Natural killer cell (primary cell): ENCODE data around the gene NRP2. TPM values are rescaled to one million over a fixed set of nuclear protein-coding genes. Genes with fewer than 3 reads are reported as not detected.

ENCODE experiments used
- ATAC-seq, 3 donors: fragments of 150-1000 bp in 2 of 3; fragments of 200-7000 bp in 1 of 3; cut with Tn5 transposase; 1 replicate in 1 of 3; 2 replicates in 2 of 3; pipeline ENCODE4 v1.10.0; 2021; ENCODE audit warnings: mild to moderate bottlenecking in 2 of 3, moderate library complexity in 2 of 3
- DNase-seq, 2 donors: peaks; one replicate each; pipeline versions ENCODE4 v3.0.0 to v3.0.0-alpha.2; 2013 to 2021; ENCODE audit warnings: mixed read lengths in 1 of 2
- H3K27ac ChIP-seq: one replicate; pipeline ENCODE4 v1.5.1; 2013; ENCODE audit warnings: mild to moderate bottlenecking, low read length
- H3K27me3 ChIP-seq: one replicate; pipeline ENCODE4 v1.6.1; 2013; ENCODE audit warnings: low read length; ENCODE audit not compliant: control insufficient read depth, insufficient read depth
- H3K36me3 ChIP-seq: one replicate; pipeline ENCODE4 v1.6.1; 2013; ENCODE audit warnings: low read length; ENCODE audit not compliant: control insufficient read depth, insufficient read depth
- H3K4me1 ChIP-seq: one replicate; pipeline ENCODE4 v1.6.1; 2013; ENCODE audit warnings: low read length; ENCODE audit not compliant: control insufficient read depth, insufficient read depth
- H3K4me3 ChIP-seq: one replicate; pipeline ENCODE4 v1.5.1; 2013; ENCODE audit warnings: low read length
- H3K9me3 ChIP-seq: one replicate; pipeline ENCODE4 v1.6.1; 2013; ENCODE audit warnings: low read length; ENCODE audit not compliant: control insufficient read depth, insufficient read depth
- H3K27ac Mint-ChIP-seq, 2 donors: one replicate each; pipeline ENCODE4 v1.8.0; 2022; ENCODE audit warnings: mild to moderate bottlenecking in 2 of 2, mixed read lengths in 2 of 2, moderate library complexity in 1 of 2
- H3K27me3 Mint-ChIP-seq, 2 donors: one replicate each; pipeline ENCODE4 v1.8.0; 2022; ENCODE audit warnings: low read depth in 2 of 2, mixed read lengths in 2 of 2
- H3K36me3 Mint-ChIP-seq: one replicate; pipeline ENCODE4 v1.8.0; 2022; ENCODE audit warnings: mixed read lengths
- H3K4me1 Mint-ChIP-seq, 2 donors: one replicate each; pipeline ENCODE4 v1.8.0; 2022; ENCODE audit warnings: mixed read lengths in 2 of 2
- H3K4me3 Mint-ChIP-seq: one replicate; pipeline ENCODE4 v1.8.0; 2022; ENCODE audit warnings: mild to moderate bottlenecking, moderate library complexity, mixed read lengths
- H3K9me3 Mint-ChIP-seq, 2 donors: one replicate each; pipeline ENCODE4 v1.8.0; 2022; ENCODE audit warnings: mixed read lengths in 2 of 2
- WGBS: methylation state at CpG from one replicate; pipeline ENCODE4 v1.1.7; 2013; ENCODE audit warnings: missing lambda C conversion rate; ENCODE audit not compliant: insufficient coverage; 5-methylcytosine and 5-hydroxymethylcytosine counted together
- intact Hi-C: fragments of 100-400 bp; cut with micrococcal nuclease; formaldehyde crosslinking; loops from one replicate; pipeline ENCODE4 v1.14.2; 2022
- total RNA-seq, 4 donors: library from RNA; stranded (reverse); fragments of 120-200 nt in 1 of 4; gene quantifications; one replicate each; pipeline versions ENCODE4 v1.2.3 to v1.2.4, GENCODE V29; 2013 to 2022
- TF ChIP-seq, protein P1 (sequence below): fragments of 200-600 bp; IDR thresholded peaks from one replicate; pipeline ENCODE4 v1.8.0; 2022; ENCODE audit warnings: antibody characterized with exemption

Gene NRP2
- total RNA-seq, 3 donors from 2014 or later (not counting 1 experiment from before 2014, with no cell fraction given), result 0.40 TPM; not detected in 2

DNA sequence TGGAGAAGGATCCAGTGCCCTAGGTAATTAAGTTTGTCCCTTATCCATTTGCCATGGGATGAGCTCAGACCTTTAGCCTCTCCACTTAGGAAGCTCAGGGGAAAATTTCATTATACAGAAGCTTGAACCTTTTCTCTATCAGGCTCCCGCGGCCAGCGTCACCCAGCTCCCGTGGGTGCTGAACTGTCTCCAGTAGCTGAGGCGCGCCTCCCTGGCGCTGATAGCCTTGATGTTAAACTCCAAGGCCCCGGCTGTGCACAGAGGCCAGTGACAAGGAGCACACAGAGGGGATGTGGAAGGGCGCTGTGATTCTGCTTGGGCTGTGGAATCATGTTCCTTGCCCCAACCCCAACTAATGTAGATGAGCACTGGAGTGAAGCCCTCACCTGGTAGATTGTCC lies 50.8 kb downstream of the NRP2 start:
- Mint-ChIP-seq H3K27me3 (peaks cover 3 to 7% of the 10 kb centered on the region in 2 donors), H3K27ac (no peak overlapping the region), H3K4me3 (no peak overlapping the region), H3K4me1 (no peaks in the 10 kb centered on the region), H3K36me3 (no peaks in the 10 kb centered on the region), H3K9me3 (no peaks in the 10 kb centered on the region)
- Histone ChIP-seq H3K4me1 (no peaks in the 10 kb centered on the region), H3K4me3 (no peak overlapping the region), H3K27ac (no peak overlapping the region), H3K36me3 (no peaks in the 10 kb centered on the region), H3K27me3 (no peaks in the 10 kb centered on the region), H3K9me3 (no peaks in the 10 kb centered on the region)
- no peak for DNase-seq
- 95% methylated on average over 9 of the region's 9 CpGs for WGBS
- intact Hi-C loops, result no loop called here
- ATAC-seq, result no peak
- TF ChIP-seq, protein P1, sequence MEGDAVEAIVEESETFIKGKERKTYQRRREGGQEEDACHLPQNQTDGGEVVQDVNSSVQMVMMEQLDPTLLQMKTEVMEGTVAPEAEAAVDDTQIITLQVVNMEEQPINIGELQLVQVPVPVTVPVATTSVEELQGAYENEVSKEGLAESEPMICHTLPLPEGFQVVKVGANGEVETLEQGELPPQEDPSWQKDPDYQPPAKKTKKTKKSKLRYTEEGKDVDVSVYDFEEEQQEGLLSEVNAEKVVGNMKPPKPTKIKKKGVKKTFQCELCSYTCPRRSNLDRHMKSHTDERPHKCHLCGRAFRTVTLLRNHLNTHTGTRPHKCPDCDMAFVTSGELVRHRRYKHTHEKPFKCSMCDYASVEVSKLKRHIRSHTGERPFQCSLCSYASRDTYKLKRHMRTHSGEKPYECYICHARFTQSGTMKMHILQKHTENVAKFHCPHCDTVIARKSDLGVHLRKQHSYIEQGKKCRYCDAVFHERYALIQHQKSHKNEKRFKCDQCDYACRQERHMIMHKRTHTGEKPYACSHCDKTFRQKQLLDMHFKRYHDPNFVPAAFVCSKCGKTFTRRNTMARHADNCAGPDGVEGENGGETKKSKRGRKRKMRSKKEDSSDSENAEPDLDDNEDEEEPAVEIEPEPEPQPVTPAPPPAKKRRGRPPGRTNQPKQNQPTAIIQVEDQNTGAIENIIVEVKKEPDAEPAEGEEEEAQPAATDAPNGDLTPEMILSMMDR, result no peak

DNA sequence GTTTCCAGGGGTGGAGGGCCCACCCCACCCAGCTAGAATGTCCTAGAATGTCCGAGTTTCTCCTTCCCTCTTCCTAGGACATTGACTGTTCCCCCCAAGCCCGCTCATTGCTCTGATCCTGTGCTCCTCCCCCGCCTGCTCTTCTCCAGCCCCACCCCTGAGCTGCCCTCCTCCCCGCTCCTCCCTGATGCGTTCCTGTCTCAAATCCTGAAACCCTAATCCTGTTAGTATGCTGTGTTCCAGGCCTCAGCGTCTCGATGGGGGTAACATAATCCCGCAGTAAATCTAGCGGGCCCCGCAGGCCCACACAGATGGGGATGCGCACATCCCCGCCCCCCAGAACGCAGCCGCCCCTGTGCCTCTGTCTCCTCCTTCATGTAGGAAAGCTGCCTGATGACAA lies 51.3 kb downstream of the NRP2 start:
- Histone ChIP-seq H3K4me3 (no peak overlapping the region), H3K9me3 (no peaks in the 10 kb centered on the region), H3K27ac (no peak overlapping the region), H3K27me3 (no peaks in the 10 kb centered on the region), H3K36me3 (no peaks in the 10 kb centered on the region), H3K4me1 (no peaks in the 10 kb centered on the region)
- Mint-ChIP-seq H3K36me3 (no peaks in the 10 kb centered on the region), H3K4me3 (no peak overlapping the region), H3K27ac (no peak overlapping the region), H3K9me3 (no peaks in the 10 kb centered on the region), H3K4me1 (no peaks in the 10 kb centered on the region), H3K27me3 (peaks cover 3 to 12% of the 10 kb centered on the region in 2 donors)
- TF ChIP-seq, protein P1, result no peak
- DNase-seq (no peak), ATAC-seq (no peak)
- 94% methylated on average over 14 of the region's 14 CpGs for WGBS
- intact Hi-C loops, result no loop called here

DNA sequence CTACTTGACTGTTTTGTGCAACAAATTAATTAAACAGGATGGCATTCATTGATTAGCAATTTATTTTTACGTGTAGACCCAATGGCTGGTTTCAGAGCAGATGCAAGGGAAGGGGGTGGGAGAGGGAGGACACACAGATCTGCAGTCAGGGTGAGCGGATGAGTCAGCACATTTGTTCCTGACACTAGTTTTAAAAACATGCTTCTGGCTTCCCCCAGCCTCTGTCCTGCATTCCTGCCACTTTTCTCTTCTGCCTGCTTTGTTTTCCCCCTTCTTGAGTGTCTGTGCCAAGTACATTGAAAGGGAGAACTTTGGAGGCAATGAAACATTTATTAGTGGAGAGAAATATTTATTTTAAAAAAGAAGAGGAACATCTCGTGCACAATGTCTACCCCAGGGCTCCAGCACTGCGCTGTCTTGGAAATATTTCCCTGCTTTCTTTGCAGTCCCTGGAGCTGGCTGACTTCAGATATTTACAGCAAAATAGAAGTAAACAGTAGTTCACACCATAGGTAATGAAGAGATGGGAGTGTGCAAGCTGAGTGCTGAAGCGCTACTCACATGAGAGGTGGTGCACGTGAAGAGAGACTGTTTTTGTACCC lies 52.2 kb downstream of the NRP2 start:
- DNase-seq, result no peak
- Histone ChIP-seq H3K9me3 (no peaks in the 10 kb centered on the region), H3K27me3 (no peaks in the 10 kb centered on the region), H3K4me1 (no peaks in the 10 kb centered on the region), H3K4me3 (no peak overlapping the region), H3K36me3 (no peaks in the 10 kb centered on the region), H3K27ac (no peak overlapping the region)
- H3K9me3 Mint-ChIP-seq, result no peaks in the 10 kb centered on the region
- H3K4me3 Mint-ChIP-seq, result no peak overlapping the region
- H3K36me3 Mint-ChIP-seq, result no peaks in the 10 kb centered on the region
- TF ChIP-seq, protein P1, result no peak
- intact Hi-C loops, result no loop called here
- ATAC-seq, result no peak
- no peaks in the 10 kb centered on the region for H3K4me1 Mint-ChIP-seq
- no peak overlapping the region for H3K27ac Mint-ChIP-seq
- 75% methylated on average over 4 of the region's 6 CpGs for WGBS
- H3K27me3 Mint-ChIP-seq, result peaks cover 3 to 18% of the 10 kb centered on the region in 2 donors
